ENCODE data around the gene TRNP1. TPM values are rescaled to one million over a fixed set of nuclear protein-coding genes. Genes with fewer than 3 reads are reported as not detected.

Gene TRNP1
- total RNA-seq, 6 experiments from 2014 or later, result 2.0 to 24.8 (median 6.7) TPM

DNA sequence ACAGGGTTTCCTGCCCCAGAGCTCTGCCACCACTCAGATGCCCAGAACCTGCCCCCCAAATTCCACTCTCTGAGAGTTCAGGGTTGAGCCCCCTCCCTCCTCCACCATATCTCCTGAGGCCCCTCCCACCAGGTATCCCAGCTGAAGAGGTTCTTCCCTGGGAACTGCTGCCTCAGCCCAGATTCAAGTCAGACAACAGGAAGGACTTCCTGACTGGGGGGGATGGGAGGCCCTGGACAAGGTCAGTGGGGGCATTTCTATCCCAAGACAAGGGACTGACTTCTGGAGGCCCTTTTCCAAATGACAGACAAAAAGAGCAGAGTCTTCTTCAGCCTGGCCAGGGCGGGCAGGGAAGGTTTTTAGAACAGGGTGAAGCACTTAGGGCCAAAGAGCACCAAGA is 43.2 kb downstream of the TRNP1 start:
- H3K27ac ChIP-seq, result no peak overlapping the region
- intact Hi-C loops (cut with DNase I), result no loop called here
- no CpG with 5 or more reads among the region's 1 CpG for WGBS (ENCODE audit: insufficient coverage, low coverage, low lambda C conversion rate, missing lambda C conversion rate)
- no peaks in the 10 kb centered on the region for H3K36me3 ChIP-seq
- no peak for DNase-seq
- H3K4me1 ChIP-seq, result no peaks in the 10 kb centered on the region
- no peaks in the 10 kb centered on the region for H3K9me3 ChIP-seq
- TF ChIP-seq, protein P1, sequence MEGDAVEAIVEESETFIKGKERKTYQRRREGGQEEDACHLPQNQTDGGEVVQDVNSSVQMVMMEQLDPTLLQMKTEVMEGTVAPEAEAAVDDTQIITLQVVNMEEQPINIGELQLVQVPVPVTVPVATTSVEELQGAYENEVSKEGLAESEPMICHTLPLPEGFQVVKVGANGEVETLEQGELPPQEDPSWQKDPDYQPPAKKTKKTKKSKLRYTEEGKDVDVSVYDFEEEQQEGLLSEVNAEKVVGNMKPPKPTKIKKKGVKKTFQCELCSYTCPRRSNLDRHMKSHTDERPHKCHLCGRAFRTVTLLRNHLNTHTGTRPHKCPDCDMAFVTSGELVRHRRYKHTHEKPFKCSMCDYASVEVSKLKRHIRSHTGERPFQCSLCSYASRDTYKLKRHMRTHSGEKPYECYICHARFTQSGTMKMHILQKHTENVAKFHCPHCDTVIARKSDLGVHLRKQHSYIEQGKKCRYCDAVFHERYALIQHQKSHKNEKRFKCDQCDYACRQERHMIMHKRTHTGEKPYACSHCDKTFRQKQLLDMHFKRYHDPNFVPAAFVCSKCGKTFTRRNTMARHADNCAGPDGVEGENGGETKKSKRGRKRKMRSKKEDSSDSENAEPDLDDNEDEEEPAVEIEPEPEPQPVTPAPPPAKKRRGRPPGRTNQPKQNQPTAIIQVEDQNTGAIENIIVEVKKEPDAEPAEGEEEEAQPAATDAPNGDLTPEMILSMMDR (IDR thresholded peaks at IDR 0.05), result no peak
- TF ChIP-seq POLR2A (IDR thresholded peaks at IDR 0.05), result no peak
- H3K4me3 ChIP-seq, result no peak overlapping the region
- ATAC-seq, result peak in 2 of 4 donors; percentile 10 to 24
- no peaks in the 10 kb centered on the region for H3K27me3 ChIP-seq

DNA sequence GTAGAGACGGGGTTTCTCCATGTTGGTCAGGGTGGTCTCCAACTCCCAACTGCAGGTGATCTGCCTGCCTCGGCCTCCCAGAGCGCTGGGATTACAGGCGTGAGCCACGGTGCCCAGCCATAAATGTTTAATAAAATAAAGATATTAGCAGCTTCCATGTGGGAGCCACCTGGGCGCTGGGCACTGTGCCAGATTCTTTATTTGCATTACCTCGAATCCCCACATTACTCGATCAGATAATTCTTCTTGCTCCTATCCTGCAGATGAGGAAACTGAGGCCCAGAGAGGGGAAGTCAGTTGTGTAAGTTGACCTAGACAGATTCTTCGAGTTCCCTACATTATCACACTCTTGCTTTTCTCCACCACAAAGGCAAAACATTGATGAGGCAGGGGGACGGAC is 44.0 kb downstream of the TRNP1 start:
- 42% methylated on average over 7 of the region's 10 CpGs for WGBS (ENCODE audit: insufficient coverage, low coverage, low lambda C conversion rate, missing lambda C conversion rate)

DNA sequence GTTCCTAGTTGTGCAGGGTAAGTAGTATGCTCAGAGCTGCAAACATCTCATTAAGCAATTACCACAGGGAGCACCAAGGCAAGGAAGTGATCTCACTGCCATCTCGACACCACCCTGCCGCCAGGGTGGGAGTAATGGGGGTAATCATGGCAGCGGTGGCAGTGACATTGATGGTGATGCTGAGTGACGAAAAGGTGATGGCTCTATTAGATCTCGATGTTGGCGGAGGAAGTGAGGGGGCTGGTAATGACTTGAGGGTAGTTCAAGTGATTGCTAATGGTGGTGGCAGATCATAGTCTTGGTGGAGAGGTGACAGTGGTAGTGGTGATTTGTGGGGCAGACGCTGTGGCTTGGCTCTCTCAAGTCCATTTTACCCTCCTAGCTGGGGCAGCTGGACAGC is 44.5 kb downstream of the TRNP1 start:
- Histone ChIP-seq H3K4me3 (no peak overlapping the region), H3K36me3 (no peaks in the 10 kb centered on the region), H3K9me3 (no peaks in the 10 kb centered on the region), H3K27me3 (no peaks in the 10 kb centered on the region), H3K4me1 (no peaks in the 10 kb centered on the region), H3K27ac (no peak overlapping the region)
- no peak for DNase-seq
- ATAC-seq, result no peak
- 80% methylated on average over 6 of the region's 7 CpGs for WGBS (ENCODE audit: insufficient coverage, low coverage, low lambda C conversion rate, missing lambda C conversion rate)
- TF ChIP-seq POLR2A (IDR thresholded peaks at IDR 0.05), result no peak
- TF ChIP-seq, protein P1 (IDR thresholded peaks at IDR 0.05), result no peak
- intact Hi-C loops (cut with DNase I), result no loop called here

More for the DNA sequence above, 44.0 kb downstream of the TRNP1 start:
- H3K4me3 ChIP-seq, result no peak overlapping the region
- H3K9me3 ChIP-seq, result no peaks in the 10 kb centered on the region
- H3K36me3 ChIP-seq, result no peaks in the 10 kb centered on the region
- no peaks in the 10 kb centered on the region for H3K27me3 ChIP-seq
- intact Hi-C loops (cut with DNase I), result no loop called here
- no peak overlapping the region for H3K27ac ChIP-seq
- DNase-seq (no peak), ATAC-seq (no peak)
- no peaks in the 10 kb centered on the region for H3K4me1 ChIP-seq
- TF ChIP-seq POLR2A (IDR thresholded peaks at IDR 0.05), result no peak
- TF ChIP-seq, protein P1 (IDR thresholded peaks at IDR 0.05), result no peak

DNA sequence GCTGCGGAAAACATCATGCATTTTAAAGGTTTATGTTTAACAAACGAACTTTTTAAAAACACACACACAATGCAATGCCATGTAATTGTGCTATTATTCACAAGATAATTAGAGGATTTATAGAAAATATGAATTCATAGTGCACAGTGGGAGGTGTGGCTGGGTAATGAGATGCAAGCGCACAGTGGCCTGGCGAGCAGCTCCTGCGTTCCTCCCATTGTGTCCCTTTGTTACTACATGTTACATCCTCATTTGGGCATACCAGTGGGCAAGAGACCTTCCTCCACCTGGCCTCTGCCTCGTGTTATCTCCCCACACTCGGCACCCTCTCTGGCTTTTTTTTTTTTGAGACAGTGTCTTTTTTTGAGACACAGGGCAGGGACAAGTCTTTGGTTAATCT is 49.2 kb downstream of the TRNP1 start:
- DNase-seq, result no peak
- Histone ChIP-seq H3K4me3 (no peak overlapping the region), H3K36me3 (no peaks in the 10 kb centered on the region), H3K27ac (no peak overlapping the region), H3K9me3 (no peaks in the 10 kb centered on the region), H3K27me3 (no peaks in the 10 kb centered on the region), H3K4me1 (peaks cover 0 to 4% (median 0%) of the 10 kb centered on the region in 4 donors)
- TF ChIP-seq, protein P1 (IDR thresholded peaks at IDR 0.05), result no peak
- no peak for TF ChIP-seq POLR2A (IDR thresholded peaks at IDR 0.05)
- intact Hi-C loops (cut with DNase I), result no loop called here
- 60% methylated on average over 5 of the region's 7 CpGs for WGBS (ENCODE audit: insufficient coverage, low coverage, low lambda C conversion rate, missing lambda C conversion rate)
- no peak for ATAC-seq

Measured in right lobe of liver (tissue), 6 donors.